ENCODE measurements around the gene TXLNB.
"Not testable (repeated sequence)": the region's sequence is repeated elsewhere in the genome, so short reads cannot be mapped to it uniquely, and the experiment has no call there.

TXLNB gene

DNA sequence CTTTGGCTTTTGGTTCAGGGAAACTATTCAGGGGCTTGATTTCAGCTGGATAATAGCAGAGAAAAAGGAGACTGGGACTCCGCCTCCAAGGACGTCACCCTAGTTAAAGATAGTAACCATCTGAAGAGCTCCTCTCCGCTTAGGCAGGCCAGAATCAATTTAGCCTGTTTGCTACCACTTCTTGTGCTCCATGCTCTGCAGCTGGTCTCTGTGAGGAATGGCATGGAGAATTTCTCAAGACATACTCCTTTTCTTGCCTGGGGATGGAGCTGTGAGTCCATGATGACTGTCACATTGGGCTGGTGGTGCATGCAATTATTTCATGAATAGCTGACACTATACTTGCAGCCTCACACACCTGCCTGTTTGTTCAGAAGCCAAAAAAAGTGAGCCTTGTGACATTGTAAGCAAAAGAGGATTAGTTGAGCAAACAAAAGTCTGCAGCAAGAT, 61.4 kb downstream of the TXLNB start:
- DNase-seq: no peak

DNA sequence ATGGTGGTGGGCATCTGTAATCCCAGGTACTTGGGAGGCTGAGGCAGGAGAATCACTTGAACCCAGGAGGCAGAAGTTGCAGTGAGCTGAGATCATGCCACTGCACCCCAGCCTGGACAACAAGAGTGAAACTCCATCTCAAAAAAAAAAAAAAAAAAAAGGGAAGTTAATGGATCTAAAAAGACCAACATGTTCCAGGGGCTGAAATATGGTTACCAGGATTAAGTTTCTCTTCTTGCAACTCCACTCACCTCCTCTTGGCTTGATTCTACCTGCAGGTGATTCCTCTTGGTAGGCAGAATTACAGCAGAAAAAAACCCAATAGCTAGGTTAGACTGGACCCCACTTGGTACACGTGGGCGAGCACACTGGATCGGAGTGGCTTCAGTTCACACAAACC, 63.4 kb downstream of the TXLNB start:
- DNase-seq: not testable (repeated sequence)

DNA sequence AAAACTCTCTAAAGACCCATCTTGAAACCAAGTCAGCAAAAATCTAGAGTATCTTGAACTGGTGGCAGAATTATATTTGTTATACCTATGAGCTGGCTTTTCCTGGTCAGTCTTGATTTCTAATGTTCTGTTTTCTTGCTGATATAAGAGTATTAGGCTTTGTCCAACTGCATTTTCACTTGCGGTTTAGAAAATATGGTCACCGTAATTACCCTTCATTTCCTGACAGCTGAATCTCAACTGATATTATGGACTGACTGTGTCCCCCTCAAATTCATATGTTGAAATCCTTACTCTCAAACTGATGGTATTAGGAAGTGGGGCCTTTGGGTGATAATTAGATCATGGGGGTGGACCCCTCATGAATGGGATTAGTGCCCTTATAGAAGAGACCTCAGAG, 72.1 kb downstream of the TXLNB start:
- DNase-seq: no peak

DNA sequence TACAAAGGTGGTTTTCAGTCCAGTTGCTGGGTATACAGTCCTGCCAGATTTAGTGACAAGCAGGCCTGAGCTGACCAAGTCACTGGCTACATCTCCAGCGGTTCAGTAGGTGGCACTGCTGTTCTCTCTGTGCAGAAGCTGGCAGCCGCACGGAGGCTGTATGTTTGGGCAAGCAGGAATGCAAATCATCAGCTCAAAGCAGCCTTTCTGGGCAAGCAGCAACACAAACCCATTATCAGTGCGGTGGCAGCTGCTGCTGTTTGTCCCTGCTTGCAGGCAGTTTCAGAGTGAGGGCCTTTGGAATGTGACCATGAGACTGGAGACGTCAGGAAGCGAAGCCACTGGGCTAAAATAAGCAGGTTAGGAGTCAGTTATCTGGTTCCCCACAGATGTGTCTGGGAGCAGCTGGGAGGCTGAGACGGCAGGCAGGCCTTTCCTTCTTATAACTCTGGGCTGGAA, 72.5 kb downstream of the TXLNB start:
- DNase-seq: peak; percentile 63

DNA sequence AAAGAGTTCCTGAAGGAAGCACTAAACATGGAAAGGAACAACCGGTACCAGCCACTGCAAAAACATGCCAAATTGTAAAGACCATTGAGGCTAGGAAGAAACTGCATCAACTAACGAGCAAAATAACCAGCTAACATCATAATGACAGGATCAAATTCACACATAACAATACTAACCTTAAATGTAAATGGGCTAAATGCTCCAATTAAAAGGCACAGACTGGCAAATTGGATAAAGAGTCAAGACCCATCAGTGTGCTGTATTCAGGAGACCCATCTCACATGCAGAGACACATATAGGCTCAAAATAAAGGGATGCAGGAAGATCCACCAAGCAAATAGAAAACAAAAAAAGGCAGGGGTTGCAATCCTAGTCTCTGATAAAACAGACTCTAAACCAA, 79.3 kb downstream of the TXLNB start:
- not testable (repeated sequence) for DNase-seq

DNA sequence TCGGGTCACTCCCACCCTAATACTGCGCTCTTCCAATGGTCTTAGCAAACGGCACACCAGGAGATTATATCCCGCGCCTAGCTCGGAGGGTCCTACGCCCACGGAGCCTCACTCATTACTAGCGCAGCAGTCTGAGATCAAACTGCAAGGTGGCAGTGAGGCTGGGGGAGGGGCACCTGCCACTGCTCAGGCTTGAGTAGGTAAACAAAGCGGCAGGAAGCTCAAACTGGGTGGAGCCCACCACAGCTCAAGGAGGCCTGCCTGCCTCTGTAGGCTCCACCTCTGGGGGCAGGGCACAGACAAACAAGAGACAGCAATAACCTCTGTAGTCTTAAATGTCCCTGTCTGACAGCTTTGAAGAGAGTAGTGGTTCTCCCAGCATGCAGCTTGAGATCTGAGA, 81.0 kb downstream of the TXLNB start:
- peak; percentile 35 for DNase-seq

DNA sequence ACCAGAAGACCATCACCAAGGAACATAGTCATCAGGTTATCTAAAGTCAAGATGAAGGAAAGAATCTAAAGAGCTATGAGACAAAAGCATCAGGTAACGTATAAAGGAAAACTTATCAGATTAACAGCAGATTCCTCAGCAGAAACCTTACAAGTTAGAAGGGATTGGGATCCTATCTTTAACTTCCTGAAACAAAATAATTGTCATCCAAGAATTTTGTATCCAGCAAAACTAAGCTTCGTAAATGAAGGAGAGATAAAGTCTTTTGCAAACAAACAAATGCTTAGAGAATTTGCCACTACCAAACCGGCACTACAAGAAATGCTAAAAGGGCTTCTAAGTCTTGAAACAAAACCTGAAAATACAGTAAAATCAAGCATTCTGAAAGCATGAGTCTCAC, 86.0 kb downstream of the TXLNB start:
- no peak for DNase-seq

DNA sequence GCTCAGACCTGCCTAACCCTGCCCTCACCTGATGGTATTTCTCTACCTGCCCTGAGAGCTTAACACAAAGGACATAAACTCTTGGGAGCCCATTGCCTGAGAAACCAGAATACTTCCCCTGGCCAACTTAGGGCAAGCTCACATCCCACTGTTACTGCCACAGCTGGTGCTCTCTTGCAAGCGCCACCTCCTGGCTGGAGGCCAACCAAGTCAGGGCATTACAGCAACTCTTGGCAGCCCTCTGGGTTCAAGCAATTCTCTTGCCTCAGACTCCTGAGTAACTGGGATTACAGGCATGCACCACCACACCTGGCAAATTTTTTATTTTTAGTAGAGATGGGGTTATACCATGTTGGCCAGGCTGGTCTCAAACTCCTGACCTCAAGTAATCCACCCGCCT, 86.8 kb downstream of the TXLNB start:
- DNase-seq: no peak

DNA sequence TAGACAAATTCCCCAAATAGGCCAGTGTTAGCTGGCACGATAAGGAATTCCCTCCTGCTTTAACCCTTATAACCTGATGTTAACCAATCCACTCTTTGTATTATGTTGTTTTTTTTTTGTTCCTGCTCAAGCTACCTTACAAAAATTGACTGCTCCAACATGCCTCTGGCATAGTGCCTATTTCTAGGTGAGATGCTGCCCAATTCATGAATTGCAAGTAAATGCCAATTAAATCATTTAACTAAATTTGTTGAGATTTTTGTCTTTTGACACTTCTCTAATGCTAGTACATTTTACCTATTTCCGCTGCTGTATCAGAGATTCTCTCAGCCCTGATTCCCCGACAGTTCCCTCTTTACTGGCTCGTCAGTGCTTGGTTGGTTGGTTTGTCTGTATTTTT, 90.4 kb downstream of the TXLNB start:
- DNase-seq: no peak

DNA sequence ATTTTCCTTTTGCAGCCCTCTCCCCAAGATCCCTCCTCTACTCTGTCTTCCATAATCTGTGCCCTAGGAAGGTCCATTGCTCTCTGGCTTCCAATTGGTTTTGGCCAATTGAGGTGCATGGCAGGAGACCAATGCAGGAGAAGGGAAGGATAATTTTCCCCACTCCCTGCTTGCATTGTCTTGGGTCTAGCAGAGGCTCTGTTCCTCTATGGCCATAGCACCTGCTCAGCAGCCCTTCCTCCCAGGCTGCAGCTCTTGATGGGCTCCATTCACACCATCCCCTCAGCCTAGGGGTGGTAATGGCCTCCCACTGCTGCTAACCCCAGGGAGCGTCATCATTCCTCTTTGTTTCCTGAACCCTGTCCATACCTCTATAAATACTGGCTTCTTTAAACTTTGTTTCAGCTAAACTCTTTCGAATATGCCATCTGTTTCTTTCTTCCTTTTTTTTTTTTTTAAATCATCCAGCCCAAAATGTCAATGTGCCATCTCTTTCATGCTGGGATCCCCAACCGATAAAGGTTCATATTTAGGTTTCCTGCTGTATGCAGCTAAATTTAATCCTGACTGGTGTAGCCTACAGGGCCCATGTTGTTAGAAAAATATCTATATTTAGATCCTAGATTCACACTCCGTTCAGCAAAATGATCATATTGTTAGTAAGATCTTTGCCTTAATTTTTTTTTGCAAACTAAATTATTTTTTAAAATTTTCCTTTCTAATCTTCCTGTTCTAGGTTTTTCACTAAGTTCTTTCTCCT, 93.1 kb downstream of the TXLNB start:
- DNase-seq: no peak

DNA sequence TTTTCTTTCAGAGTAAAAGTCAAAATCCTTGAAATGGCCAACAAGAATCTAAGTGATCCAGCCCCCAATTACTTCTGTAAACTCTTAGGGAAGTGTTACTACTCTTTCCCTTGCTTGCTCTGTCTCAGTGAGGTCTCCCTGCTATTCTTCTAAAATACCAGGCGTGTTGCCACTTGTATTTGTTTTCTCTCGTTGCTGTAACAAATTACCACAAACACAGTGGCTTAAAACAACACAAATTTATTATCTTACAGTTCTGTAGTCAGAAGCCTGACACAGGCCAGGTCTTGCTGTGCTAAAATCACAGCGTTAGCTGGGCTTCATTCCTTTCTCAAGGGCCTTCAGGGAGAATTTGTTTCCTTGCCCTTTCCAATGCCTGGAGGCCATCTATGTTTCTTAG, 97.1 kb downstream of the TXLNB start:
- no peak for DNase-seq
